GM12865 (cell line): ENCODE data around the gene PEAK3.
"Not testable (repeated sequence)": the region's sequence is repeated elsewhere in the genome, so short reads cannot be mapped to it uniquely, and the experiment has no call there.

Experiments used
- DNase-seq: peaks from one replicate; pipeline ENCODE4 v3.0.0; 2010; ENCODE audit warnings: low read depth
- H3K4me3 ChIP-seq: 2 replicates; pipeline ENCODE4 v1.5.1; 2011; ENCODE audit warnings: mild to moderate bottlenecking, low read depth, low read length, control low read depth
- CTCF ChIP-seq: IDR thresholded peaks from 2 replicates; pipeline ENCODE4 v1.5.1; 2011; ENCODE audit warnings: low read length, control low read depth, low read depth, inconsistent platforms; ENCODE audit not compliant: insufficient read depth; ENCODE audit errors: missing control alignments

The PEAK3 gene

GRCh38 chr19:2288338-2288817 lies 6.4 kb upstream of the PEAK3 start:
- TF ChIP-seq CTCF = no peak
- no peak overlapping the region for H3K4me3 ChIP-seq
- DNase-seq = no peak

- TF ChIP-seq CTCF = no peak
- no peak overlapping the region for H3K4me3 ChIP-seq
- no peak for DNase-seq
Observed at GRCh38 chr19:2287585-2288337, 5.8 kb upstream of the PEAK3 start.

GRCh38 chr19:2286402-2287140 lies 4.6 kb upstream of the PEAK3 start:
- no peak overlapping the region for H3K4me3 ChIP-seq
- TF ChIP-seq CTCF = no peak
- DNase-seq = no peak

- DNase-seq = no peak
- TF ChIP-seq CTCF = no peak
- no peak overlapping the region for H3K4me3 ChIP-seq
Observed at GRCh38 chr19:2283835-2284507, 2.0 kb upstream of the PEAK3 start.

GRCh38 chr19:2282862-2283237 lies 875 bp upstream of the PEAK3 start:
- no peak for DNase-seq
- no peak for TF ChIP-seq CTCF
- no peak overlapping the region for H3K4me3 ChIP-seq

GRCh38 chr19:2281265-2282061 lies 512 bp downstream of the PEAK3 start:
- not testable (repeated sequence) for H3K4me3 ChIP-seq

More at GRCh38 chr19:2281265-2282061, 512 bp downstream of the PEAK3 start:
- not testable (repeated sequence) for DNase-seq
